HG02571 (cell line): ENCODE results near the gene ACOT6.
A peak's percentile ranks its signal among the peaks of the same experiment; 100 is the strongest.
"Not testable (repeated sequence)": the region's sequence is repeated elsewhere in the genome, so short reads cannot be mapped to it uniquely, and the experiment has no call there.

Source experiments
- ATAC-seq: cut with Tn5 transposase; IDR thresholded peaks from one replicate; pipeline ENCODE4 v1.9.1; 2021; ENCODE audit warnings: mild to moderate bottlenecking, moderate library complexity; ENCODE audit not compliant: unreplicated experiment

The ACOT6 gene

GRCh38 chr14:73594491-73594890 lies 17.8 kb upstream of the ACOT6 start:
- ATAC-seq, result no peak

DNA sequence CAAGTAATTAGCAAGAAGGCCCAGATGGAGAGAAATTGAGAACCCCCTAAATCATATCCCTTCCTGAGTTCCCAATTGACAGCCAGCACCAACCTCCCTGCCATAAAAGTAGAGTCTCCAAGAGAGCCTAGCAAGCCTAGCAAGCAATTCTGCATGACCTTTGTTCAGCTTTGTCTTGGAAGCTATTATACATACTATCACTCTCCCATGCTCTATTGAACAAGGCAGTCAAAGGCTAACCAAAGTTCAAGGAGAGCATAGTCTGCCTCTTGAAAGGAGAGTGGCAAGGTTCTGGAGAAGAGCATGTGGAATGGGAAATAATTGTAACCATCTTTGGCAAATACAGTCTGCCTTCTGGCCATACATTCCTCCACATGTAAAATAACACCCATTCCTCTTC lies 12.8 kb upstream of the ACOT6 start:
- ATAC-seq, result no peak

GRCh38 chr14:73602994-73603393 lies 9.3 kb upstream of the ACOT6 start:
- ATAC-seq, result no peak

- no peak for ATAC-seq
Measured at GRCh38 chr14:73606271-73606670, 6.0 kb upstream of the ACOT6 start.

DNA sequence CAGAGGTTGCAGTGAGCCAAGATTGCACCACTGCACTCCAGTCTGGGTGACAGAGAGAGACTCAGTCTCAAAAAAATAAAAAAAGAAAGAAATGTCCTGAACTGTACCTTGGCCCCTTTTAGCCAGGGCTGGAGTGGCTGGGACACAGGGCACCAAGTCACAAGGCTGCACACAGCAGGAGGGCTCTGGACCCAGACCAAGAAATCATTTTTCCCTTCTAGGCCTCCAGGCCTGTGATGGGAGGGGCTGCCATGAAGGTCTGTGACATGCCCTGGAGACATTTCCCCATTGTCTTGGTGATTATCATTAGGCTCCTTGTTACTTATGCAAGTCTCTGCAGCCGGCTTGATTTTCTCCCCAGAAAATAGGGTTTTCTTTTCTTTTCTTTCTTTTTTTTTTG lies 5.1 kb upstream of the ACOT6 start:
- no peak for ATAC-seq

- no peak for ATAC-seq
Measured at GRCh38 chr14:73610687-73611086, 1.6 kb upstream of the ACOT6 start.

DNA sequence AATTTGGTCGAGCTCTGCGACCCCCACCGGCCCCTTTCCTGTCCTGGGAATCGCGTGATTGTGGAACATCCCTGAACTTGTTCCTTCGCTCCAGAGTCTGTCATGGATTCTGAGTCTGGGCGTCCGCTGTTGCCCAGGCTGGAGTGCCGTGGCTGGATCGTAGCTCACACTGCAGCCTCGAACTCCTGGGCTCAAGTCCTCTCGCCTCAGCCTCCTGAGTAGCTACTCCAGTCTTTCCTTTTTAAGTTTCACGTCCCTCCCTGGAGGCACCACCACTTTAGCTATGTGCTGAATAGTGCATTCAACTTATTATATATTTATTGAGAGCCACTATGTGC lies 698 bp downstream of the ACOT6 start:
- no peak for ATAC-seq

DNA sequence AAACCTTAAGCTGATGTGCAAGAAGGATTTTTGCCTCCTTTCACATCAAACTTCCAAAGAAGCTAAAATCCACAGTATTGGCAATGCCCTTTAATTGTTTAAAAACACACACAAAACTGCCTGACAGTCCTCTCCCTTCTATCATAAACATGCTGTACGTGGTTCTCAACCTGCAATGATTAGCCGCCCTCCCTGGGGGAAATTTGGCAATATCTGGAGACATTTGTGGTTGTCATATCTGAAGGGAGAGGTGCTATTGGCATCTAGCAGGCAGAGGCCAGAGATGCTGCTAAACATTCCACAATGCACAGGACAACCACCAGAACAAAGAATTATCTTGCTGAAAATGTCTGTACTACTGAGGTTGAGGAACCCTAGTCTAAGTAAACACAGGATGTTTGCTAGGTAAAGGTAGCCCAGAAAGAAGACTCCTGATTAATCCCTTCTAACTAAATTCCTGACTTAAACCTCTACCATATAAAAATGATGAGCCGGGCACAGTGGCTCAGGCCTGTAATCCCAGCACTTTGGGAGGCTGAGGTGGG lies 1.2 kb downstream of the ACOT6 start:
- ATAC-seq, result no peak

GRCh38 chr14:73616831-73617230 lies 4.5 kb downstream of the ACOT6 start:
- no peak for ATAC-seq

DNA sequence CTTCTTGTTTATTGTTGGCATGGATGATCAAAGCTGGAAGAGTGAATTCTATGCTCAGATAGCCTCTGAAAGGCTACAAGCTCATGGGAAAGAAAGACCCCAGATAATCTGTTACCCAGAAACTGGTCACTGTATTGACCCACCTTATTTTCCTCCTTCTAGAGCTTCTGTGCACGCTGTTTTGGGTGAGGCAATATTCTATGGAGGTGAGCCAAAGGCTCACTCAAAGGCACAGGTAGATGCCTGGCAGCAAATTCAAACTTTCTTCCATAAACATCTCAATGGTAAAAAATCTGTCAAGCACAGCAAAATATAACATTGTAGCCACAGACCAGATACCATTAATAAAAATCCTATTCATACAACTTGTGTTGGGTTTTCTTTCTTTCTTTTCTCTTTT lies 7.2 kb downstream of the ACOT6 start:
- no peak for ATAC-seq

GRCh38 chr14:73620268-73620667 lies 8.0 kb downstream of the ACOT6 start:
- ATAC-seq, result no peak

GRCh38 chr14:73623504-73624054 lies 11.3 kb downstream of the ACOT6 start:
- no peak for ATAC-seq

DNA sequence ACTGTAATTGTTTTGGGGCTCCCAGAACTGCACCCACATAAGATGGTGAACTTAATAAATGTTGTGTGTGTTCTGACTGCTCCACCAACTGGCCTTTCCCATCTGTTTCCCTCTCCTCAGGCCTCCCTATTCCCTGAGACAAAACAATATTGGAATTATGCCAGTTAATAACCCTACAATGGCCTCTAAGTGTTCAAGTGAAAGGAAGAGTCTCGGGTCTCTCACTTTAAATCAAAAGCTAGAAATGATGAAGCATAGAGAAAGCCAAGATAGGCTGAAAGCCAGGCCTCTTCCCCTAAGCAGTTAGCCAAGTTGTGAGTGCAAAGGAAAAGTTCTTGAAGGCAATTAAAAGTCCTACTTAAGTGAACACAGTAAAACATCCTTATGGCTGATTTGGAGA lies 13.4 kb downstream of the ACOT6 start:
- no peak for ATAC-seq

GRCh38 chr14:73627151-73627558 lies 14.8 kb downstream of the ACOT6 start:
- no peak for ATAC-seq

DNA sequence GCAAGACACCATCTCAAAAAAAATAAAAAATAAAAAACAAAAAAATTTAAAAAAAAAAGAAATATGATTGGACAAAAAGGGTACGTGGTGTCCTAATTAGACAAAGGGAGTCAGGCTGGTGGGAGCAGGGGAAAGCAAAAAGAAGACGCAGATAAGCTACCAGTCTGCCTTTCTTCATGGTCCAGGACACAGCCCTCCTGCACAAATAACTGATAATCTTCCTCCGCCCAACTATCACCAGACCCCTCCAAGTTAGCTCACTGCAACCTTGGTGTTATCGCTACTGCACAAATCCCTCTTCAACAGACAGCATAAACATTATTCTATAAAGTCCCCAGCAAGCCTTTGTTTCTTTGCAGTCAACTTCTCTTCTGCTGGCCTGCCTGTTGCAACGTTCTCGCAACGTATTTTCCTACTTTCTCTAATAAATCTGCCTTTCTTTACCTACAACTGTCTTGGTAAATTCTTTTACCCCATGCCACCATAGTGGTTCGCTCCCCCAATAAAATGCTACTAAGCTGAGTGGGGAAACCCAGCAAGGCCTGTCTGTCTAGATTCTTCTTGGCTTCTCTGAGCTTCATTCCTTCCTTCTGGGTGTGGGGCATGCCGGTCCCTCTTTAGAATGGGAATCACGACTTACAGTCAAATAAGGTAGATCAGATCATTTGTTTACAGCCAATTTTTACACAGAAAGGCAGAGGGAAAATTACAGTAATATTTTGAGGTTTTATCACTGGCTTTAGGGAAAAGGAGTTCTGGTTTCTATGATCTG lies 17.9 kb downstream of the ACOT6 start:
- ATAC-seq, result no peak

DNA sequence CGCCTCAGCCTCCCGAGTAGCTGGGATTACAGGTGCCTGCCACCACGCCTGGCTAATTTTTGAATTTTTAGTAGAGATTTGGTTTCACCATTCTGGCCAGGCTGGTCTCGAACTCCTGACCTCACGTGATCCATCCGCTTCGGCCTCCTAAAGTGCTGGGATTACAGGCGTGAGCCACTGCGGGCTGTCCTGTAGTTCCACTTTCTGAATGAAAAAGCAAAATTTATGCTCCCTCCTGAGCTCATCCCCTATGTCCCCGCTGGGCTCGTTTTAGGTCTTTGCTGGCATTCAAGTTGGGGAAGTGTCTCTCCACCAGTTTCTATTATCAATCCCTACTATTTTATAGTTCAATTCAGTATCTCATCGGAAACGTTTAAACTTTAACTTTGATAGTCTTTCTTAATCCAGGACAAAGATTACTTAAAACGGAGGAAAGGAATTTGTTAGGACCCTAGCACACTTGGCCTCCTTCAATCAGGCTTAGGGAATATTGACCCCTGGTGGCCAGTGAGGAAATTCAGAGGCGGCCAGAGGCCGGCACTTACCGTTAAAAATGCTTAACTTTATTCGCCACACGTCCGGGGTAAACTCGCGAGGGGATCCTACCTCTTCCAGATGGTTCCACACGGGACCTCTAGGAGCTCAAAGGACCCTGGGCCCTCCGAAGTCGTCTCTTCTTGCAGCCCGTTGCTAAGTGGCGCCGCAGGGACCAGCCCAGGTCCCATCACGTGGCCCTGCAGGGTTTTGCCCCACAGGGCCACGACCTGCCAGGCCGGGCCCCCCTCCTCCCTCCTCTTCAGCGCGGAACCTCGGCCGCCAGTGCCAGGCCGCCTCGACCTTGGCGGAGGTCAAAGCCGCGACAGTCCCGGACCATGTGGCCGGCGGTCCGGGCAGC lies 21.0 kb downstream of the ACOT6 start:
- ATAC-seq, result peak; percentile 56

- no peak for ATAC-seq
Measured at GRCh38 chr14:73634011-73634833, 21.9 kb downstream of the ACOT6 start.

DNA sequence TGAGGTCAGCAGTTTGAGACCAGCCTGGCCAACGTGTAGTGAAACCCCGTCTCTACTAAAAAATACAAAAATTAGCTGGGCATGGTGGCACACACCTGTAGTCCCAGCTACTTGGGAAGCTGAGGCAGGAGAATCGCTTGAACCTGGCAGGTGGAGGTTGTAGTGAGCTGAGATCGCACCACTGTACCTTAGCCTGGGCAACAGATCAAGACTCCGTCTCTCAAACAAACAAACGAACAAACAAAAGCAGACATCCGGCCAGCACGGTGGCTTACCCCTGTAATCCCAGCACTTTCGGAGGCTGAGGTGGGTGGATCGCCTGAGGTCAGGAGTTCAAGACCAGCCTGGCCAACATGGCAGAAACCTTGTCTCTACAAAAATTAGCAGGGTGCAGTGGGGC lies 24.0 kb downstream of the ACOT6 start:
- ATAC-seq, result not testable (repeated sequence)

DNA sequence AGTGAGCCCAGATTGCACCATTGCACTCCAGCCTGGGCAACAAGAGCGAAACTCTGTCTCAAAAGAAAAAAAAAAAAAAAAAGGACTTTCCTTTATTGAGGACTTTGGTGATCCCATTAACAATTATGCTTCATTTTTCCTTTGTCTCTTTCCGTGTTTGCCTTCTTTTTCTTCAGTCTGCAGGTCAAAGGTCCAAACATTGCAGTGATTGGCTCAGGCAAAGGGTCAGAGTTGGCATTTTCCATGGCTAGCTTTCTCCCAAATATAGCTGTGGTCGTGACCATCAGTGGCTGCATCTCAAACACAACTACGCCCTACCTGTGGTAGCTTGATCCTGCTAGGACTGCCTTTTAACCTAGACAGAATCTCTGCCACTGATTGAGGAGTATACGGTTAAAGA lies 25.5 kb downstream of the ACOT6 start:
- no peak for ATAC-seq

DNA sequence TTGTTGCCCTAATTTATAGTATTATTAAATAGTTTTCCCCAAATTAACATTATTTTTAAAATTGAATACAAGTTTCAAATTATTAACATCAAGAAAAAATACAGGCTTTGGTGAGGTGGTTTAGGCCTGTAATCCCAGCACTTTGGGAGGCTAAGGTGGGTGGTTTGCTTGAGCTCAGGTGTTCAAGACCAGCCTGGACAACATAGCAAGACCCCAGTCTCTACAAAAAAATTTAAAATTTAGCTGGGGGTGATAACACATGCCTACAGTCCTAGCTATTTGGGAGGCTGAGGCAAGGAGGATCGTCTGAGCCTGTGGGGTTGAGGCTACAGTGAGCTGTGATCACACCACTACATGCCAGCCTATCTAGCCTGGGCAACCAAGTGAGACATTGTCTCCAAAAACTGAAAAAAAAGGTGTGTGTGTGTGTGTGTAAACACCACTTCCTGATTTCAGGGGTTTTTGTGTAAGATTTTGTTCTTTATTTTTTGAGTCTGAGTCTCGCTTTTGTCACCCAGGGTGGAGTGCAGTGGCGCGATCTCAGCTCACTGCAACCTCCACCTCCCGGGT lies 28.6 kb downstream of the ACOT6 start:
- ATAC-seq, result no peak
